ENCODE measurements around the gene TOMM5. TPM values are rescaled to one million over a fixed set of nuclear protein-coding genes. Genes with fewer than 3 reads are reported as not detected.

The TOMM5 gene
- total RNA-seq, 1 experiment from 2014 or later = 360 TPM

GRCh38 chr9:37539634-37540033 lies 52.8 kb downstream of the TOMM5 start:
- DNase-seq (ENCODE audit: low spot score) = no peak
- in situ Hi-C loops (cut with HindIII; ENCODE audit: low sequenced_read_pairs) = no loop called here

Other genes with a start within 250 kb of the TOMM5 start
- gene GRHPR, start 169.9 kb downstream of the TOMM5 start, total RNA-seq (2014; rRNA removed; shearing (Covaris generic)) = 181 and 183 TPM in 2 replicates
- 18.8 and 20.7 TPM in 2 replicates for gene ZBTB5, start 127.1 kb downstream of the TOMM5 start, total RNA-seq (2014; rRNA removed; shearing (Covaris generic))
- gene POLR1E, start 106.6 kb downstream of the TOMM5 start, total RNA-seq (2014; rRNA removed; shearing (Covaris generic)) = 37.5 and 44.2 TPM in 2 replicates
- 17.5 and 32.2 TPM in 2 replicates for gene FBXO10, start 16.2 kb downstream of the TOMM5 start, total RNA-seq (2014; rRNA removed; shearing (Covaris generic))
- gene FRMPD1, start 58.4 kb upstream of the TOMM5 start, total RNA-seq (2014; rRNA removed; shearing (Covaris generic)) = not detected in 2 replicates
- gene TRMT10B, start 161.2 kb upstream of the TOMM5 start, total RNA-seq (2014; rRNA removed; shearing (Covaris generic)) = 1.9 and 2.1 TPM in 2 replicates
- gene EXOSC3, start 192.5 kb upstream of the TOMM5 start, total RNA-seq (2014; rRNA removed; shearing (Covaris generic)) = 65.3 and 86.5 TPM in 2 replicates
- gene DCAF10, start 208.2 kb upstream of the TOMM5 start, total RNA-seq (2014; rRNA removed; shearing (Covaris generic)) = 7.6 and 16.5 TPM in 2 replicates

All from G401 (cell line).